RWPE1 (cell line): Measurements from ENCODE around the gene DOCK7.

Experiments
- CTCF ChIA-PET: fragments of 350-600 bp; sonication (Branson Sonifier 250); formaldehyde crosslinking; extraction: SDS; loops from one replicate; lab custom pipeline; 2021; lab: Yijun Ruan, JAX
- POLR2A ChIA-PET: fragments of 400-600 bp; formaldehyde crosslinking; extraction: SDS; loops from one replicate; lab custom pipeline; 2020; ENCODE audit warnings: antibody characterized with exemption; ENCODE audit not compliant: low non-redundant PET; lab: Yijun Ruan, JAX
- DNase-seq: peaks from one replicate; pipeline ENCODE4 v3.0.0; 2012; ENCODE audit warnings: low spot score
- H3K27ac ChIP-seq: fragments of 450-650 bp; 2 replicates; pipeline ENCODE4 v1.5.1; 2017
- TF ChIP-seq, protein P1 (sequence below): fragments of 450-650 bp; conservative IDR thresholded peaks from 2 replicates; pipeline ENCODE4 v1.5.1; 2017; ENCODE audit warnings: low read depth, mild to moderate bottlenecking

The DOCK7 gene

DNA sequence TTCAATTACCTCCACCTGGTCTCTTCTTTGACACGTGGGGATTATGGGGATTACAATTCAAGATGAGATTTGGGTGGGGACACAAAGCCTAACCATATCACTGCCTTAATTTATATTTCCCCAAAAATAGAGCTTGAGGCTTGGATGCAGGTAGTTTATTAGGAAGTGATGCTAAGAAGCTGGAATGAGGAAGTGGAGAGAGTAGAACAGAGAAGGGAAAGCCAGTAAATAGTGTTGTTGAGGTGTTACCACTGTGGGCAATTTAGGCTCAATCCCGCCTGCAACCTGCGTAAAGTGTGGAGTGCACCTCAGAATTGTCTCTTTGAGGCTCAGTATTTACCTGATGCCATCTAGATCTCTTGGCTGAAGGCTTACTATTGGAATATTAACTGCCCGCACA, 4.9 kb upstream of the DOCK7 start:
- H3K27ac ChIP-seq, result no peak overlapping the region
- TF ChIP-seq, protein P1, sequence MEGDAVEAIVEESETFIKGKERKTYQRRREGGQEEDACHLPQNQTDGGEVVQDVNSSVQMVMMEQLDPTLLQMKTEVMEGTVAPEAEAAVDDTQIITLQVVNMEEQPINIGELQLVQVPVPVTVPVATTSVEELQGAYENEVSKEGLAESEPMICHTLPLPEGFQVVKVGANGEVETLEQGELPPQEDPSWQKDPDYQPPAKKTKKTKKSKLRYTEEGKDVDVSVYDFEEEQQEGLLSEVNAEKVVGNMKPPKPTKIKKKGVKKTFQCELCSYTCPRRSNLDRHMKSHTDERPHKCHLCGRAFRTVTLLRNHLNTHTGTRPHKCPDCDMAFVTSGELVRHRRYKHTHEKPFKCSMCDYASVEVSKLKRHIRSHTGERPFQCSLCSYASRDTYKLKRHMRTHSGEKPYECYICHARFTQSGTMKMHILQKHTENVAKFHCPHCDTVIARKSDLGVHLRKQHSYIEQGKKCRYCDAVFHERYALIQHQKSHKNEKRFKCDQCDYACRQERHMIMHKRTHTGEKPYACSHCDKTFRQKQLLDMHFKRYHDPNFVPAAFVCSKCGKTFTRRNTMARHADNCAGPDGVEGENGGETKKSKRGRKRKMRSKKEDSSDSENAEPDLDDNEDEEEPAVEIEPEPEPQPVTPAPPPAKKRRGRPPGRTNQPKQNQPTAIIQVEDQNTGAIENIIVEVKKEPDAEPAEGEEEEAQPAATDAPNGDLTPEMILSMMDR, result no peak
- ChIA-PET POLR2A (no interaction called here), CTCF (no interaction called here)
- no peak for DNase-seq

DNA sequence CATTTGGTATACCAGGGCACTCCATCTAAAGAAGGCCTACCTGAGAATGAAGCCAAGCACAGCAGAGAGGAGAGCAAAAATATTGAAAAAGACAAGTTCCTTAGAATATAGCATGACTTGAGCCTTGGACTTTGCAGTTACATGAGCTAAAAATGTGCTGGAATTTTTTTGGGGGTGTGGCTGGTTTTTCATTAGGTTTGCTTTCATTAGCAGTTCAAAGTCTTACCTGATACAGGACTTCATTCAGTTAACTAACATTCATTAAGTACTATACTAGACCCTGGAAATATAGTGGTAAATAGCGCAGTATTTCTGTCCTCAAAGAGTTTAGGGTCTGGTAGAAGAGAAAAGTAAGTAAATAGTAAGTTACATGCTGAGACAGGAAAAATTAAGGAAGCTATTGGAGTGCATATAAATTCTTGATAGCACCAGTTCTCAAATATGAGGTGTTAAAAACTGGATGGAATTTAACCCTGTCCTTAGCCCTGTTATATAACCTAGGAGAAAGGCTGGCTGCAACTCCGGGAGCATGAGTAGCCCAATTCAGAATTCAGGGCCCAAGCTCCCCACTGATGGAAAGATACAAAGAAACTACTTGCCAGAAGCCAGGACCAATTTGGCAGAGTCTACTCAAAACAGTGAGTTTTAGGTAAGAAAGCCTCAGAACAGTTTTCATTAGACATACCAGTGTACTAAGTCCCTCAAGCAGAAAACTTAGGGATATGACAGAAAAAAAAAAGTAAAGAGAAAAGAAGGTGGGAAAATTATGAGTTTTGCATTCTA, 3.1 kb upstream of the DOCK7 start:
- TF ChIP-seq, protein P1, result no peak
- H3K27ac ChIP-seq, result peak overlapping the region; percentile 80
- CTCF ChIA-PET, result interaction anchor here (0.6 to 1.0 kb wide), 3 partner anchors 55 to 203 kb away, joined by 3 read pairs; no protein-coding TSS in a partner anchor
- POLR2A ChIA-PET, result no interaction called here
- no peak for DNase-seq

DNA sequence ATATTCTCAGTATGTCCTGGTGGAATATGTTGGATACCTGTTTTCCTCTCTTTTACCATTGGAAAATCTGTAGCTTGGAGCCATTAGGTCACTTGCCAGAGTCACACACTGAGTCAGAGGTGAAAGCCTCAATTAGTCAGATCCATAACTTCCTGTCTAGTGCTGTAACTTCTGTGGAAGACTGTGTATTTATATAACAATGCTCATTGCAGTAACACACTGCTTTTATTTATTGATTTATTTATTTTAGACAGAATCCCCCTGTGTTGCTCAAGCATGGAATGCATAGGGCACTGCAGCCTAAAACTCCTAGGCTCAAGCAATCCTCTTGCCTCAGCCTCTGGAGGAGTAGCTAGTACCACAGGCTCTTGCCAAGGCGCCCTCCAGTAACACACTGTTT, 1.3 kb upstream of the DOCK7 start:
- ChIA-PET POLR2A (no interaction called here), CTCF (no interaction called here)
- DNase-seq, result peak; percentile 48
- TF ChIP-seq, protein P1, result no peak
- H3K27ac ChIP-seq, result no peak overlapping the region

DNA sequence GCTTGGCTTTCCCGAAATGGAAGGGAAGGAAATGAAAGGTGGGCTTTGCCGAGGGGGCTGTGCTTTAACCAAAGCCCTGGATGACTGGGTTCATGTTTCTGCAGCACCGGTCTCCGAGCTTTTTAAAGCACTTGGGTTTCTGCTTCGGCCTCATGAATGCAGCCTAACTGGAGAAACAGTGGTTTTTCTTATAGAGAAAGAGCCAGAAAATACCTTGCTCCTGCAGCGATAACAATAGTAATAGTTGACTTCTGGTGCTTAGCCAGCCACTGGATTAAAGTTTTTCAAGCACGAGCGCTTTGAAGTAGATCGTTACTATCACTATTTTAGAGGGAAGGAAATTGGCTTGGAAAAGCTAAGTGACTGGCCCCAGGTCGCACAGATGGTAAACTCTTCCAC, 500 bp upstream of the DOCK7 start:
- POLR2A ChIA-PET, result no interaction called here
- H3K27ac ChIP-seq, result peak overlapping the region; percentile 87
- CTCF ChIA-PET, result interaction anchor here (0.5 to 0.7 kb wide), 3 partner anchors 152 to 1934 kb away, joined by 3 to 5 read pairs (median 3); no protein-coding TSS in a partner anchor
- DNase-seq, result no peak
- TF ChIP-seq, protein P1, result no peak

DNA sequence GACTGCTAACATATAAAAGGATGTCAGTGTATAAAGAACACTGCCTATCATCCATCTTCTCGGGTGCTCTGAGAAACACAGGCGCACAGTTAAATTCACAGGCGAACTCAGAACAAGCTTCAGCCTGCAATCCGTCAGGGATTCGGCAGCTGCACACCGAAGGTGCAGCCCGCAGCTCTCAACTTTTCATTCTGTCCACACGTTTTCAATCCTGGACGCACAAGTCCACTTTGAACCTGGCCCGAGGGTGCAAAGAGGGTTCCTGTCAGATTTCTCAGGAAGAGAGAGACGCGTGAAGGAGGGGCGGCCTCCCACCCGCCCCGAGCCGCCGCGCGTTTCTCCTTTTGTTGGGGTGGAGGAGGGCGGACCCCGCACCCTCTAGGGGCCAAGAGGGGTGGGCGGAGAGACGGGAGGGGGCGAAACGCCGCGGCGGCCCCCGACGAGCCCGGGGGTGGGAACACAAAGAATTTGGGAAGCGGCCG, 724 bp downstream of the DOCK7 start:
- POLR2A ChIA-PET, result no interaction called here
- H3K27ac ChIP-seq, result peak overlapping the region; percentile 87
- CTCF ChIA-PET, result no interaction called here
- TF ChIP-seq, protein P1, result no peak
- peak; percentile 19 for DNase-seq

DNA sequence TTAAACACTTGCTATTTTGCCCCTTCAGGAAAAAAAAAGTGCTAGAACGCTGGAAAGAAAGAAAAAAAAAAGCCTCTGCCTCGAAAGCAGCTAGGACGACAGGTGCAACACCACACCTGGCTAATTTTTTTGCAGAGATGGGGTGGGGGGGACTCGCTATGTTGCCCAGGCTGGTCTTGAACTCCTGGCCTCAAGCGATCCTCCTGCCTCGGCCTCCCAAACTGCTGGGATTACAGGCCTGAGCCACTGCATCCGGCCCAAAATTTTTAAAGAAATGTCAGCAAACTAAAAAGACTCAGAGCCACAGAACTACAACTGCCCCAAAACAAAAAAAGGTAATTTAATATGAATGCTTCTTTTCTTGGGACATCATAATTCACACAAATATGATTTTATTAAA, 1.4 kb downstream of the DOCK7 start:
- peak overlapping the region; percentile 87; the same call in 1 of the 2 replicates for H3K27ac ChIP-seq
- no peak for DNase-seq
- TF ChIP-seq, protein P1, result no peak
- ChIA-PET CTCF (interaction anchor here (0.6 kb wide), 1 partner anchor 131 kb away, joined by 5 read pairs; no protein-coding TSS in a partner anchor), POLR2A (no interaction called here)
